HepG2 (cell line): ENCODE data around the gene FEM1B. TPM values are rescaled to one million over a fixed set of nuclear protein-coding genes. Genes with fewer than 3 reads are reported as not detected.

Experiments used
- ATAC-seq: fragments of 200-7000 bp; cut with Tn5 transposase; 3 replicates; pipeline ENCODE4 v1.9.1; 2020; ENCODE audit warnings: mild to moderate bottlenecking, moderate library complexity
- BruUV-seq: library from RNA; stranded (reverse); fragments of 400-500 nt; replicated peaks from 2 replicates; lab custom pipeline; 2021; lab: Mats Ljungman, UMichigan
- CTCF ChIA-PET: fragments of 300-600 bp; formaldehyde crosslinking; extraction: SDS; loops from one replicate; lab custom pipeline; 2021; ENCODE audit warnings: low total read pairs, inconsistent platforms, low intra/inter-chr PET ratio; lab: Yijun Ruan, JAX
- POLR2A ChIA-PET: fragments of 350-600 bp; sonication (Branson Sonifier 250); formaldehyde crosslinking; loops from one replicate; lab custom pipeline; 2020; ENCODE audit warnings: antibody characterized with exemption, inconsistent platforms; lab: Yijun Ruan, JAX
- DNase-seq: peaks from one replicate; pipeline ENCODE4 v3.0.0-alpha.2; 2015; ENCODE audit warnings: low spot score
- FAIRE-seq: peaks from 3 replicates; lab custom pipeline; 2011; peaks lifted over from hg19 to GRCh38; lab: Jason Lieb, UNC
- H2AFZ ChIP-seq: one replicate; pipeline ENCODE4 v1.6.1; 2011; ENCODE audit warnings: low read length, inconsistent platforms
- H3K27ac ChIP-seq: fragments of 300-600 bp; 3 replicates; pipeline ENCODE4 v1.8.0; 2011; ENCODE audit warnings: mixed run types, mild to moderate bottlenecking, mixed read lengths, low read length, inconsistent platforms; ENCODE audit not compliant: insufficient read depth; ENCODE audit errors: extremely low read length
- H3K27me3 ChIP-seq, 2 experiments: fragments of 200-600 bp in 1 of 2; 2 replicates in 1 of 2; 3 replicates in 1 of 2; pipeline versions ENCODE4 v1.6.0 to v1.8.0; 2011; ENCODE audit warnings: low read length in 2 of 2, mild to moderate bottlenecking in 2 of 2, moderate library complexity in 2 of 2, inconsistent platforms in 1 of 2; ENCODE audit not compliant: insufficient read depth in 2 of 2, control insufficient read depth in 1 of 2
- H3K36me3 ChIP-seq, 2 experiments: fragments of 200-600 bp in 1 of 2; replicated peaks in 1 of 2; 2 replicates in 1 of 2; 3 replicates in 1 of 2; pipeline versions ENCODE4 v1.5.1 to v1.8.0; 2011; ENCODE audit warnings: low read length in 2 of 2, inconsistent platforms in 1 of 2; ENCODE audit not compliant: insufficient read depth in 2 of 2, control insufficient read depth in 1 of 2
- H3K4me1 ChIP-seq: 2 replicates; pipeline ENCODE4 v1.5.1; 2012; ENCODE audit warnings: low read length, inconsistent platforms; ENCODE audit not compliant: insufficient read depth
- H3K4me2 ChIP-seq: 2 replicates; pipeline ENCODE4 v1.6.0; 2011; ENCODE audit warnings: low read depth, low read length, inconsistent platforms
- H3K4me3 ChIP-seq, 3 experiments: fragments of 200-600 bp in 1 of 3; sonication (generic), shearing (Covaris generic) in 1 of 3; replicated peaks in 1 of 3; 2 replicates each; pipeline ENCODE4 v1.5.1; 2011 to 2016; ENCODE audit warnings: low read length in 3 of 3, inconsistent platforms in 2 of 3, low read depth in 2 of 3, mild to moderate bottlenecking in 2 of 3, control low read depth in 1 of 3, mixed read lengths in 1 of 3; ENCODE audit not compliant: insufficient read depth in 1 of 3
- H3K79me2 ChIP-seq: one replicate; pipeline ENCODE4 v1.6.1; 2011; ENCODE audit warnings: low read length, inconsistent platforms; ENCODE audit not compliant: insufficient read depth
- H3K9ac ChIP-seq: 2 replicates; pipeline ENCODE4 v1.6.0; 2011; ENCODE audit warnings: mild to moderate bottlenecking, low read depth, low read length, inconsistent platforms; ENCODE audit not compliant: insufficient read depth
- H3K9me3 ChIP-seq: 2 replicates; pipeline ENCODE4 v1.5.1; 2012; ENCODE audit warnings: mild to moderate bottlenecking, low read length
- H4K20me1 ChIP-seq: 2 replicates; pipeline ENCODE4 v1.6.0; 2011; ENCODE audit warnings: inconsistent platforms, mild to moderate bottlenecking, low read length, moderate library complexity; ENCODE audit not compliant: insufficient read depth
- EP300 ChIP-seq, 3 experiments: sonication (generic) in 1 of 3; formaldehyde crosslinking in 1 of 3; IDR thresholded peaks; 2 replicates each; pipeline versions ENCODE4 v1.5.1 to v1.6.1; 2011 to 2020; ENCODE audit warnings: low read depth in 2 of 3, low read length in 2 of 3, borderline replicate concordance in 1 of 3, improper control_type of control experiment in 1 of 3, mild to moderate bottlenecking in 1 of 3, missing genetic modification reagents in 1 of 3, moderate library complexity in 1 of 3
- FOXA1 ChIP-seq, 2 experiments: fragments of 450-650 bp in 1 of 2; sonication (generic) in 1 of 2; formaldehyde crosslinking in 1 of 2; IDR thresholded peaks; 2 replicates each; pipeline versions ENCODE4 v1.4.0 to v1.6.1; 2016 to 2020; ENCODE audit warnings: missing genetic modification reagents in 1 of 2
- HNF4A ChIP-seq: sonication (generic); formaldehyde crosslinking; IDR thresholded peaks from 2 replicates; pipeline ENCODE4 v1.4.0; 2020; ENCODE audit warnings: missing genetic modification reagents
- IRF2 ChIP-seq: IDR thresholded peaks from 2 replicates; pipeline ENCODE4 v1.6.1; 2018; ENCODE audit warnings: missing genetic modification reagents, missing compliant biosample characterization
- MAFG ChIP-seq: sonication (generic); formaldehyde crosslinking; IDR thresholded peaks from 2 replicates; pipeline ENCODE4 v1.5.1; 2020; ENCODE audit warnings: mild to moderate bottlenecking, missing genetic modification reagents
- SP2 ChIP-seq: sonication (generic); formaldehyde crosslinking; IDR thresholded peaks from 2 replicates; pipeline ENCODE4 v1.5.1; 2020; ENCODE audit warnings: mild to moderate bottlenecking, missing genetic modification reagents
- TEAD2 ChIP-seq: sonication (generic); formaldehyde crosslinking; IDR thresholded peaks from 2 replicates; pipeline ENCODE4 v1.9.0; 2021; ENCODE audit warnings: missing genetic modification reagents
- U2AF2 ChIP-seq: fragments of 200-400 bp; formaldehyde crosslinking; IDR thresholded peaks from 2 replicates; pipeline ENCODE4 v1.6.1; 2017; ENCODE audit warnings: low read depth, mild to moderate bottlenecking, low read length
- ZNF367 ChIP-seq: sonication (generic); formaldehyde crosslinking; IDR thresholded peaks from 2 replicates; pipeline ENCODE4 v1.4.0; 2020; ENCODE audit warnings: missing genetic modification reagents, borderline replicate concordance
- ZNF430 ChIP-seq: sonication (generic); formaldehyde crosslinking; IDR thresholded peaks from 2 replicates; pipeline ENCODE4 v1.9.0; 2021; ENCODE audit warnings: mild to moderate bottlenecking, missing genetic modification reagents
- ZNF737 ChIP-seq: sonication (generic); formaldehyde crosslinking; IDR thresholded peaks from 2 replicates; pipeline ENCODE4 v1.5.0; 2020; ENCODE audit warnings: missing genetic modification reagents, mild to moderate bottlenecking, borderline replicate concordance
- ZNF776 ChIP-seq: sonication (generic); formaldehyde crosslinking; IDR thresholded peaks from 2 replicates; pipeline ENCODE4 v1.4.0; 2020; ENCODE audit warnings: mild to moderate bottlenecking, missing genetic modification reagents
- ZNF777 ChIP-seq: sonication (generic); formaldehyde crosslinking; IDR thresholded peaks from 2 replicates; pipeline ENCODE4 v1.4.0; 2020; ENCODE audit warnings: missing genetic modification reagents
- ZNF788 ChIP-seq: sonication (generic); formaldehyde crosslinking; IDR thresholded peaks from 2 replicates; pipeline ENCODE4 v1.5.0; 2020; ENCODE audit warnings: mild to moderate bottlenecking, missing genetic modification reagents, borderline replicate concordance
- WGBS: methylation state at CpG from one replicate; pipeline ENCODE4 v1.1.6; 2017; ENCODE audit warnings: low lambda C conversion rate; 5-methylcytosine and 5-hydroxymethylcytosine counted together
- in situ Hi-C: cut with HindIII; loops from 2 replicates; pipeline ENCODE4 v1.10.0; 2017; ENCODE audit warnings: low pct_unique_long_range_greater_than_20kb; ENCODE audit not compliant: extremely low pct_ligation_motif_present
- intact Hi-C: fragments of 100-400 bp; cut with micrococcal nuclease; formaldehyde crosslinking; loops from one replicate; pipeline ENCODE4 v1.10.0; 2022; ENCODE audit not compliant: unreplicated experiment
- polyA plus RNA-seq, 8 experiments: library from polyadenylated mRNA; depleted of rRNA in 3 of 8; stranded (reverse) in 7 of 8; unstranded in 1 of 8; fragments of >200 nt; fragmentation: Illumina TruSeq in 4 of 8; extraction: Trizol in 4 of 8; gene quantifications; 2 replicates each; pipeline versions ENCODE4 v1.2.1 to v1.2.3, GENCODE V29; 2011 to 2016; ENCODE audit warnings: low read depth in 4 of 8, missing spikeins in 1 of 8, mixed read lengths in 1 of 8; ENCODE audit not compliant: insufficient read depth in 1 of 8
- total RNA-seq, 5 experiments: library from RNA; depleted of rRNA; stranded (reverse); fragments of >200 nt; fragmentation: Illumina TruSeq; extraction: Trizol; gene quantifications; 2 replicates each; pipeline ENCODE4 v1.2.3, GENCODE V29; 2016; ENCODE audit warnings: low read depth in 1 of 5
- TF ChIP-seq, protein P1 (sequence below): sonication (generic); formaldehyde crosslinking; IDR thresholded peaks from 2 replicates; pipeline ENCODE4 v1.4.0; 2020; ENCODE audit warnings: missing genetic modification reagents
- TF ChIP-seq, protein P2 (sequence below): sonication (generic); formaldehyde crosslinking; IDR thresholded peaks from 2 replicates; pipeline ENCODE4 v1.4.0; 2020; ENCODE audit warnings: missing genetic modification reagents

The FEM1B gene
- total and polyA plus RNA-seq, 2 of the 13 experiments (the other 11 are each of a cell fraction or from before 2014, with no cell fraction given): 38.1 to 40.0 TPM

DNA sequence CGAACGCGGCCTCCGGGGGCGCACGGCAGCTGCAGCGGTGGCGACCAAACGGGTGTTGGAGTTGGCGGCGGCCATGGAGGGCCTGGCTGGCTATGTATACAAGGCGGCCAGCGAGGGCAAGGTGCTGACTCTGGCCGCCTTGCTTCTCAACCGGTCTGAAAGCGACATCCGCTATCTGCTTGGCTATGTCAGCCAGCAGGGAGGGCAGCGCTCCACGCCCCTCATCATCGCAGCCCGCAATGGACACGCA, 725 bp downstream of the FEM1B start:
- H2AFZ ChIP-seq: no peak overlapping the region
- 5% methylated on average over 4 of the region's 22 CpGs for WGBS
- 0 out of 2 replicates have a peak, but pooled peaks have one; percentile 22 for TF ChIP-seq ZNF776
- peak; percentile 41; the same call in 1 of the 2 replicates for TF ChIP-seq ZNF777 (CRISPR knock-in tag)
- no peak for TF ChIP-seq EP300 (IDR thresholded peaks at IDR 0.05; ENCODE audit: low read depth in 2 of 2, low read length in 2 of 2)
- TF ChIP-seq EP300 (CRISPR knock-in tag; IDR thresholded peaks at IDR 0.05; ENCODE audit: borderline replicate concordance): peak; percentile 26; the same call in 1 of the 2 replicates
- TF ChIP-seq SP2 (CRISPR knock-in tag): no peak
- 0 out of 2 replicates have a peak, but pooled peaks have one; percentile 49 for TF ChIP-seq ZNF737 (CRISPR knock-in tag)
- no peak for TF ChIP-seq FOXA1 (IDR thresholded peaks at IDR 0.05)
- peak; percentile 85 for TF ChIP-seq FOXA1 (CRISPR knock-in tag; IDR thresholded peaks at IDR 0.05)
- TF ChIP-seq HNF4A (CRISPR knock-in tag): no peak
- peak; percentile 86; the same call in 1 of the 2 replicates for TF ChIP-seq ZNF367 (CRISPR knock-in tag)
- TF ChIP-seq IRF2 (CRISPR knock-in tag): no peak
- TF ChIP-seq, protein P1, sequence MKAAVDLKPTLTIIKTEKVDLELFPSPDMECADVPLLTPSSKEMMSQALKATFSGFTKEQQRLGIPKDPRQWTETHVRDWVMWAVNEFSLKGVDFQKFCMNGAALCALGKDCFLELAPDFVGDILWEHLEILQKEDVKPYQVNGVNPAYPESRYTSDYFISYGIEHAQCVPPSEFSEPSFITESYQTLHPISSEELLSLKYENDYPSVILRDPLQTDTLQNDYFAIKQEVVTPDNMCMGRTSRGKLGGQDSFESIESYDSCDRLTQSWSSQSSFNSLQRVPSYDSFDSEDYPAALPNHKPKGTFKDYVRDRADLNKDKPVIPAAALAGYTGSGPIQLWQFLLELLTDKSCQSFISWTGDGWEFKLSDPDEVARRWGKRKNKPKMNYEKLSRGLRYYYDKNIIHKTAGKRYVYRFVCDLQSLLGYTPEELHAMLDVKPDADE (CRISPR knock-in tag): 0 out of 2 replicates have a peak, but pooled peaks have one; percentile 15
- TF ChIP-seq TEAD2 (CRISPR knock-in tag): peak; percentile 77; the same call in 1 of the 2 replicates
- TF ChIP-seq MAFG (CRISPR knock-in tag): peak; percentile 69; the same call in 1 of the 2 replicates
- TF ChIP-seq, protein P2, sequence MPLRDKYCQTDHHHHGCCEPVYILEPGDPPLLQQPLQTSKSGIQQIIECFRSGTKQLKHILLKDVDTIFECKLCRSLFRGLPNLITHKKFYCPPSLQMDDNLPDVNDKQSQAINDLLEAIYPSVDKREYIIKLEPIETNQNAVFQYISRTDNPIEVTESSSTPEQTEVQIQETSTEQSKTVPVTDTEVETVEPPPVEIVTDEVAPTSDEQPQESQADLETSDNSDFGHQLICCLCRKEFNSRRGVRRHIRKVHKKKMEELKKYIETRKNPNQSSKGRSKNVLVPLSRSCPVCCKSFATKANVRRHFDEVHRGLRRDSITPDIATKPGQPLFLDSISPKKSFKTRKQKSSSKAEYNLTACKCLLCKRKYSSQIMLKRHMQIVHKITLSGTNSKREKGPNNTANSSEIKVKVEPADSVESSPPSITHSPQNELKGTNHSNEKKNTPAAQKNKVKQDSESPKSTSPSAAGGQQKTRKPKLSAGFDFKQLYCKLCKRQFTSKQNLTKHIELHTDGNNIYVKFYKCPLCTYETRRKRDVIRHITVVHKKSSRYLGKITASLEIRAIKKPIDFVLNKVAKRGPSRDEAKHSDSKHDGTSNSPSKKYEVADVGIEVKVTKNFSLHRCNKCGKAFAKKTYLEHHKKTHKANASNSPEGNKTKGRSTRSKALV (CRISPR knock-in tag): peak; percentile 59; the same call in 1 of the 2 replicates
- TF ChIP-seq ZNF788 (CRISPR knock-in tag): no peak
- TF ChIP-seq U2AF2: 0 out of 2 replicates have a peak, but pooled peaks have one; percentile 7
- peak; percentile 96 for TF ChIP-seq ZNF430 (CRISPR knock-in tag)

More for the DNA sequence above, 725 bp downstream of the FEM1B start:
- in situ Hi-C loops (no loop called here), intact Hi-C loops (loop anchor here (5.0 kb wide), 1 partner anchor 46 kb away; no protein-coding TSS in a partner anchor)
- Histone ChIP-seq H3K9ac (peak overlapping the region; percentile 93), H4K20me1 (peaks cover 33% of the 10 kb centered on the region), H3K36me3 (no peaks in the 10 kb centered on the region), H3K4me2 (peak overlapping the region; percentile 97), H3K27ac (peak overlapping the region; percentile 97), H3K9me3 (no peaks in the 10 kb centered on the region), H3K79me2 (peaks cover 52% of the 10 kb centered on the region), H3K4me3 (peak overlapping the region; percentile 92 to 99 (median 98)), H3K4me1 (peaks cover 72% of the 10 kb centered on the region), H3K27me3 (no peaks in the 10 kb centered on the region; a peak in 1 of 5 replicates)
- FAIRE-seq (no peak), DNase-seq (peak; percentile 65), ATAC-seq (peak; percentile 83)
- no TSS peak for BruUV-seq
- ChIA-PET CTCF (interaction anchor here (1.0 to 1.5 kb wide), 2 partner anchors 27 to 28 kb away, joined by 3 to 5 read pairs; no protein-coding TSS in a partner anchor), POLR2A (interaction anchor here (0.6 to 3.1 kb wide), 13 partner anchors 11 to 539 kb away, joined by 3 to 51 read pairs (median 6); partner anchors contain the start of gene CLN6)
